Skeletal muscle satellite cell (primary cell): Measurements from ENCODE around the gene IDH3A.

ENCODE experiments used
- H3K27me3 ChIP-seq: 2 replicates; pipeline ENCODE4 v1.7.0; 2013; ENCODE audit warnings: low read length; ENCODE audit not compliant: control insufficient read depth, insufficient read depth
- H3K36me3 ChIP-seq: 2 replicates; pipeline ENCODE4 v1.7.0; 2013; ENCODE audit warnings: mild to moderate bottlenecking, control low read depth, low read length; ENCODE audit not compliant: insufficient read depth
- H3K4me1 ChIP-seq: 2 replicates; pipeline ENCODE4 v1.7.0; 2013; ENCODE audit warnings: low read length; ENCODE audit not compliant: control insufficient read depth, insufficient read depth
- H3K4me2 ChIP-seq: 2 replicates; pipeline ENCODE4 v1.7.0; 2013; ENCODE audit warnings: mild to moderate bottlenecking, low read length
- H3K4me3 ChIP-seq: 2 replicates; pipeline ENCODE4 v1.7.0; 2013; ENCODE audit warnings: low read length
- H3K9ac ChIP-seq: 2 replicates; pipeline ENCODE4 v1.7.0; 2013; ENCODE audit warnings: mild to moderate bottlenecking, low read depth, low read length, moderate library complexity
- H3K9me3 ChIP-seq: replicated peaks from 2 replicates; pipeline ENCODE4 v1.7.0; 2013; ENCODE audit warnings: mild to moderate bottlenecking, control low read depth, low read length

IDH3A gene

DNA sequence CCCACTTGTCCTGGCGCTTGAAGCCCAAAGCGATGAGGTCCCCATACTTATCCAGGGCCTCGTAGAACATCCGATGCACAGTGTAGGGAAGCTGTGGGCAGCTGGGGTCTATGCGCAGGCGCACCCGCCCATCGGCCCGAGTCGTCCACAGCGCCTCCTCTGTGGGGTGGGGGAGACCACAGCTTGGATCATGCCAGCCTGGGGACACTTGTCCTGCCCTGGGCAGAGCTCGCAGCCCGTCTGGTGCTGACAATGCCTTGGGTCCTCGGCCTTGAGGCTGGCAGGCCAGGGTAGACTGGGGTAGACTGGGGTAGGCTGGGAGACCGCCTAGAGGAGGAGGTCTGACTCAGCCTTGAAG, 45.4 kb downstream of the IDH3A start:
- no peak overlapping the region for H3K4me3 ChIP-seq
- H3K4me2 ChIP-seq, result no peak overlapping the region
- no peaks in the 10 kb centered on the region for H3K4me1 ChIP-seq
- peaks cover 3% of the 10 kb centered on the region for H3K9me3 ChIP-seq
- peaks cover 31% of the 10 kb centered on the region for H3K27me3 ChIP-seq
- no peak overlapping the region for H3K9ac ChIP-seq
- H3K36me3 ChIP-seq, result no peaks in the 10 kb centered on the region

DNA sequence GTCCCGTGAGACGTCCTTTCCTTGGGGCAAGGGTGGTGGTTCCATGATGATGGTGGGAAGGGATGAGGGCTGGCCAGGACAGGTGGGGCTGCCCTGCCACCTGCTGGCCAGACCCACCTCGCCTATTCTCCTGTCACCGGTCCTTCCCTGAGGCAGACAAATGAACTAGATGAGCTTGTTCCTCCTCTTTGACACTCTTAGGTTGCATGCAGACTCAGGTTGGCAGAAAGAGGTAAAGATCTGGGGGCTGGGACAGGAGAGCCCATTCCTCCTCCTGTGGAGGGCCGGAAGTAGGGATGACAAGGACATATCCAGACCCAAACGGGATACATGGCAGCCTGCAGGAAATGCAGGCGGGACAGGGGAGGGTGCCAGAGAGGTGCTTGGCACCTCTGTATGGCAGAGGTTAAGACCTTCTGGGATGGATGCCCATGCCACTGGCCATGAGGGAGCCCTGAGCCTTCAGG, 46.6 kb downstream of the IDH3A start:
- H3K4me2 ChIP-seq, result no peak overlapping the region
- H3K4me1 ChIP-seq, result no peaks in the 10 kb centered on the region
- H3K4me3 ChIP-seq, result no peak overlapping the region
- H3K27me3 ChIP-seq, result peaks cover 31% of the 10 kb centered on the region
- no peak overlapping the region for H3K9ac ChIP-seq
- H3K9me3 ChIP-seq, result peaks cover under 1% of the 10 kb centered on the region
- H3K36me3 ChIP-seq, result no peaks in the 10 kb centered on the region

DNA sequence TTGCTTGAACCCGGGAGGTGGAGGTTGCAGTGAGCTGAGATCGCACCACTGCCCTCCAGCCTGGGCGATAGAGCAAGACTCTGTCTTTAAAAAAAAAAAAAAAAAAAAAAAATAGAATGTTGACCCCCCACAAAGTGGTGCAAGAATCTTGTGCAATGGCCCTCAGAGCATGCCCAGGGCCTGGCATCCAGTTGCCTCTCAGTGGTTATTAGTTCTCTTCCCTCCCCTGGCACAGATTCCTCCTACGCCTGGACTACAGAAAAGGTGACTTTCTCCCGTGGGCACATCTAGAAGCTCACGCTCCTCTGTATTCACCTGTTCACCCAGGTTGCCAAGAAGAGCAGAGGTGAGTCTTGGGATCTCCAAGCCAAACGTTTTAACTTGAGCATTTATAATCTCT, 48.5 kb downstream of the IDH3A start:
- Histone ChIP-seq H3K27me3 (peaks cover 35% of the 10 kb centered on the region), H3K4me1 (no peaks in the 10 kb centered on the region)

DNA sequence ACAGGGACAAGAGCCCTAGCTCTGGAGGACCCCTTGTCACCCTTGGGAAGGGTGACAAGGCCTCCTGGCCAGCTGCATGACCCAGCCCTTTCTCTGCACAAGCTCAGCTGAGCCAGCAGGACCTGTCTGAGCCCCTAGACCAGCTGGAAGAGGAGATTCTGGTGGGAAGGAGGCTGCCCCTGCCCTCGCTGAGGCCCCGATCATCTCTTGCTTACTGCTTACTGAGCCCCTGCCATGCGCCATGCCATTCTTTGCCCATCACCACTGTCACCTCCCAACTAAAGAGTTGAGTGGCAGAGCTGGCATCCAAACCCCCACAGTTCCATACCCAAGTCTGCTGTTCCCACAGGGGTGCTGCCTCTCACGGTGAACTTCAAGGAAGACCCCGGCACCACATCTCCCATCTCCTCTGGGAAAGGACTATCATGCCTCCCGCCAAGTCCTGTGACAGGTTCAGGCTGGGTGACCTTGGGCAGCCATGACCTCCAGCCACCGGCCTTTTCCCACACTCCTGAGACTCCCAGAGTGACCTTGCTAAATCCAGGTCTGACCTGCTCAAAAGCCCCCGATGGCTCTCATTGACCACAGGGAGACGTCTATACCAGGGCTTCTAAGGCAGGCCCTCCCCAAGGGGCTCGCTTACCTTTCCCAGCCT, 51.2 kb downstream of the IDH3A start:
- no peak overlapping the region for H3K4me2 ChIP-seq
- H3K36me3 ChIP-seq, result no peaks in the 10 kb centered on the region
- no peaks in the 10 kb centered on the region for H3K9me3 ChIP-seq
- H3K4me1 ChIP-seq, result peaks cover 9% of the 10 kb centered on the region
- no peak overlapping the region for H3K9ac ChIP-seq
- no peak overlapping the region for H3K4me3 ChIP-seq
- H3K27me3 ChIP-seq, result peaks cover 42% of the 10 kb centered on the region

More for the DNA sequence above, 48.5 kb downstream of the IDH3A start:
- no peak overlapping the region for H3K4me3 ChIP-seq
- no peak overlapping the region for H3K9ac ChIP-seq
- H3K9me3 ChIP-seq, result no peaks in the 10 kb centered on the region
- no peaks in the 10 kb centered on the region for H3K36me3 ChIP-seq
- H3K4me2 ChIP-seq, result no peak overlapping the region

DNA sequence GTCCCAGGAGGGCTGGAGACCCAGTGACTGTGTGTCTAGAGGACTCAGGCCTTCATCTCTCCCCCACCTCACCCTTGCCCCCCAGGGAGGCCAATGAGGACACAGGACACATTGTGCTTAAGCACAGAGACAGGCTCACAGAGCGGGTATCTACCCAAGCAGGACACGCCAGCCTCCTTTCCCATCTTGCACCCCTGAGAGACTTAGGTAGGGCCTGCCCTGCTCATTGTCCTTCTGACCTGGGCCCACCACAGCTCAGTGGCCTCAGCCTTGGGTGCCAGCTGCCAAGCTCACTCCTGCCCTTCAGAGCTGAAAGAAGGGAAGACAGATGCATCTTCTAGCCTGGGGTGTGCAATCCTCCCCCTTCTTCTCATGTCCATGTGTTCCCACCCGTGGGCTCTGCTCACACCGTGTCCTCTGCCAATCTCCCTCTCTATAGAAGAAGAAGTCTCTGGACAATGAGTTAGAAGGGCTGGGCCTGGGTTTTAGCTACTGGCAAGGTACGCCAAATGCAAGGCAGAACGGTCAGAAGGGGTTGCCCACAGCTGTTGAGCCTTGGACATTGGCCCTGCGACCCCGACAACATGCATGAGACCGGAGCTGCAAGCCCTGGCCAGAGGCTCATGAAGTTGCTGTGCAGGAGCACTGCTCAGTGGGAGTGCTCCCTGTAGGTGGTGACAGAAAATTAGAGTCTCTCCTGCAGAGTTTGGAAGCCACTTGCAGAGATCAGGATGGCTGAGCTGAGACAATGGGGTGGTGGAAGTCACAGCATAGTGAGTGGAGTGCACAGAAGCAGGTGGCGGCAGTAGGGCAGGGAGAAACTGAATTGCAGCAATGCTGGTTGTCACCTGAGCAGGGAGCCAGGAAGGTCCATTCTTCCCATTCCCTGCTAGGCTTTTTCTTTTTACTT, 52.4 kb downstream of the IDH3A start:
- no peak overlapping the region for H3K4me2 ChIP-seq
- no peak overlapping the region for H3K9ac ChIP-seq
- H3K27me3 ChIP-seq, result peaks cover 33% of the 10 kb centered on the region
- H3K4me1 ChIP-seq, result peaks cover 17% of the 10 kb centered on the region
- no peaks in the 10 kb centered on the region for H3K36me3 ChIP-seq
- no peaks in the 10 kb centered on the region for H3K9me3 ChIP-seq
- no peak overlapping the region for H3K4me3 ChIP-seq

DNA sequence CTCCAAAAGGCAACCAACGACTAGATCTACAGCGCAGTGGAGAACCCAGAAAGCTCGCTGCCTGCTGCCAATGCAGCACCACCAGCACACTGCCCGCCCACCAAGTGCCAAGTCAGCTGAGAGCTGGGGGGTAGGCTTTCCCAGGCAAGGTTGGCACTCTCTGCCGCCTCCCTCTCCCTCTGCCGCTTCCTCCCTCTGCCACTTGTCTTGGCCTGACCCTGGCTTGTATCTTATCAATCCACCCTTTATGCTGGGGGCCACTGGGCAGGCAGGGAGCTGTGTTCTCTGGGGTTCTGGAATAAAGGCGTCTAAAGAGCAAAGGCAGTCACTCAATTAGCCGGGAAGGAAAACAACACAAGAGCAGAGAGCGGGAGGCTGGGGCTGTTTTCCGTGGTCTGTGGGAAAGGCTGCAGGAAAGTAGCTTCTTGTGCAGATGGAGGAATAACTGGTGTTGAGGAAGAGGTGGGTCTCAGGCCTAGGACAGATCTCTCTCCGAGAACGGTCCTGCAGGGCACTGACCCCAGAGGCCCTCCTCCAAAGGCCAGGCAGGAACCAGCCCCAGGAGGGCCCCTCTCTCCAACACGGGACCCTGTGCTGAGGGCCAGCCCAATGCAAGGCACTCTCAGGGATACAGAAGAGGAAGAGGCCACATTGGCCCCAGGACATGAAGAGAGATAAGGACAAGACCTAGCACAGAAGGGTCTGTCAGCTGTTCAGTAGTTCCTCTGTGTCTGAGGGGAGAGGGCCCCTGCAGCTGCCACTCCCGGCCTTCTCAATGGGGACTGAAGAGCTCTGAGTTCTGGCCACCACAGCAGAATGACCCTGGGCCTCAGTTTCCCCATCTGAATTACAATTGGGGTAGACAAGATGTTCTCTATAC, 54.4 kb downstream of the IDH3A start:
- H3K4me2 ChIP-seq, result no peak overlapping the region
- no peaks in the 10 kb centered on the region for H3K9me3 ChIP-seq
- no peak overlapping the region for H3K9ac ChIP-seq
- H3K4me3 ChIP-seq, result no peak overlapping the region
- peaks cover 24% of the 10 kb centered on the region for H3K4me1 ChIP-seq
- H3K27me3 ChIP-seq, result peaks cover 30% of the 10 kb centered on the region
- H3K36me3 ChIP-seq, result no peaks in the 10 kb centered on the region

DNA sequence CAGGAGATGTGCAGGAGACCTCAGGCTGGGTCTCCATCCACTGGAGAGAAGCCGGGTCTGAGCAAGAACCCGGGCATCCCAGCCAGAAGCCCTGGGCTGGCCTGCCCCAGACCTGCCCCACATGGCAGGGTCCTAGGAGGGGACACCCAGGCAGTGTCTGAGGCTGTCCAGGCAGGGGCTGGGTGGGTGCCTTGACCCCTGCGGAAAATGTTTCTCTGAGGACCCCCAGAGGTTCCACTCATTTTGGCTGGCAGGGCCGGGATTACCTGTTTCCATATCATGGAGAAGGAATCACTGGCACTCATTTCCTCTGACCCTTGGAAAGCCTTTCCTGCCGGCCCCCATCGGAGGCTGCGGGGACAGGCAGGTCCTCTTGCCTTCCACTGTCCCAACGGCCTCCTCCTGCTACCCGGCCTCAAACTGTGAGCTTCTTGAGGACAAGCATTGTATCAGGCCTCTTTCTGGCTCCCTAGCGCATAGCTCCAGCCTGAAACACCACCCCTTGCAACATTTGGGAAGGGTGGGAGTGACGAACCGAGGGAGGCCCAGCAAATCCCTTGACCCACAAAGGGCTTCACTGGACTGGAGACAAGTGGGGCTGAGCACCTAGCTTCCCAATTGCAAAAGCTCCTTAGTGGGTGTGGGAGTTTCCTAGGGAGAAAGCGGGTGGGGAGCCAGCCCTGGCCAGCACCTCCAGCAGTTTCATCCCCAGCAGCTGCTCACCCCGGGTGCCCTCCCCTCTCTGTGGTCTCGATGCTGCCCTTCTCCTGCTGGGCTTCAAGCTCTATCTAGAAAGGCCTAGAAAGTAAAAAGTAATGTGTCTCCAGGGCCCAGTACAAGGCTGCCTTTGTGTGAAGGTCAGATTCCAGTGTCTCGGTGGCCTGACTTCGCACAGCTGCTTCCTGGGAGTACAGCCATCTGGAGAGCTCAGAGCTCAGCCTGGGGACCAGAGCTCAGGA, 55.5 kb downstream of the IDH3A start:
- Histone ChIP-seq H3K9ac (no peak overlapping the region), H3K27me3 (peaks cover 30% of the 10 kb centered on the region), H3K4me1 (peaks cover 24% of the 10 kb centered on the region), H3K9me3 (no peaks in the 10 kb centered on the region), H3K4me2 (no peak overlapping the region), H3K36me3 (no peaks in the 10 kb centered on the region), H3K4me3 (no peak overlapping the region)

DNA sequence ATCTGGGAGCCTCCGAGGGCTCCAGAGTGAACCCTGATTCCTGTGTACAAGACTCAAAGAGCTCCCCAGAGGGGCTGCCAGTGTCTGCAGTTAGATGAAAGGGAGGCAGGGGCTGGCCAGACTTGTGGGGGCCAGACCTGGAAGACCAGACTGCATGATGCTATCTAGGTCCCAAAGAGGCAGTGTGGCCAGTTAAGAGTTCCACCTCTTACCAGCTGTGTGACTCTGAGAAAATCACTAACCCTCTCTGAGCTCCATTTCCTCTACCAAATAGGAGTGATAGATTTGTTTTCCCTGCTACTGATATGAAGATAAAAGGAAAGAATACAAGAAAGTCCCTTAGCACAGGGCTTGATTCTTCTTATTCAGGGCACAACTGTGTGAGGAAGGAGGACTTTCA, 56.2 kb downstream of the IDH3A start:
- Histone ChIP-seq H3K27me3 (peaks cover 30% of the 10 kb centered on the region), H3K4me1 (peaks cover 28% of the 10 kb centered on the region), H3K9me3 (no peaks in the 10 kb centered on the region), H3K36me3 (no peaks in the 10 kb centered on the region), H3K4me2 (no peak overlapping the region), H3K9ac (no peak overlapping the region), H3K4me3 (no peak overlapping the region)

DNA sequence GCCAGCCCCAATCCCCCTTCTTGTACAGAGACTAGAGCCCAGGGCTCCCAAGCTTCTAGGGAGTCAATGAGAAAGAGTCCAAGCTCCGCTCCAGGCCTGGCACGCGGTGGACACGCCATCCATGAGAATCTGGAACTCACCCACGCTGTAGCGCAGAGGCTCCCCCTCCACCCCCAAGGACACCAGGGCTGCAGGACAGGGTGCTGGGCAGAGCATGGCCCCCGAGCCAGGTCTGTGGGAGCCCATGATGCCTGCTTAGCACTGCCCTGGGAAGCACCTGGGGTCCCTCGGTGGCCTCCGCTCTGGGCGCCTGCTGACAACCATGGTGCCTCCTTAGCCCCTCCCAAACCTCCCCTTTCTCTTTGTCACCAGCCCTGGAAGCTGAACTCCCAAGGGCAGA, 56.7 kb downstream of the IDH3A start:
- H3K9ac ChIP-seq, result no peak overlapping the region
- no peaks in the 10 kb centered on the region for H3K36me3 ChIP-seq
- no peak overlapping the region for H3K4me3 ChIP-seq
- no peaks in the 10 kb centered on the region for H3K9me3 ChIP-seq
- H3K27me3 ChIP-seq, result peaks cover 28% of the 10 kb centered on the region
- no peak overlapping the region for H3K4me2 ChIP-seq
- H3K4me1 ChIP-seq, result peaks cover 28% of the 10 kb centered on the region

DNA sequence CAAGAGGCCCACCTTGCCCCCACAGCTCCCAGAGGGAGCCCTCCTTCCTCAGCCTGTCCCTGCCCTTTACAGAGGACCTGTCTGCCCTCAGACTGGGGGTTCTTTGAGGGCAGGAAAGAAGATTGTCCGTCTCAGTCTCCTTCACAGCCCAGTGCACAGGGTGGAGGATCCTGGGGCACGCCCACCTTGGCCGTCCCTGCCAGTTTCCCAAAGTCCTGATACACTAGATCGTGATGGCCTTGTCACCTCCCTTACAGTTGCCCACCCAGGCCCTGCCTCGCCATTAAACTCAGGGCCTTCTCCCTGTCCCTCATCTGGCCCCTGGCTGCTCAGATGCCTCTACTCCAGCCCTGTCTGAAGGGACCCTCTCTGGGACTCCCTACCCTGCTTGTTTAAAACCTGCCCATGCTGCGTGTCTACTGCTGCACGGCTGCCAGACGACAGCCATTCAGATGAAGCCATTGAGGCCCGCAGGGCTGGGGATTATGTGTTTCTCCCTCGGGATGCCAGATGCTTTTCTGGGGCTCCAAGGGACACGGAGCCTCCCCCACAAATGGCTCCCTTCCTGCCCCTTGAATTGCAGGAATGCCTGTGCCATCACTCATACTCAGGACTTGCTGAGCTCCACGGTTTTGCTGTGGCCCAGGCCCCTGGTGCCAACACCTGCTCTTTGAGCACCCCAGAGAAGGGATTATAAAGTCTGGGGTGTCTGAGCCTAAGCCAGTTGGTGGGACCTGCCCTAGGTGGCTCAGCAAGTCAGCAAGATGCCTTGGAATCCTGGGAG, 57.4 kb downstream of the IDH3A start:
- no peak overlapping the region for H3K4me3 ChIP-seq
- no peak overlapping the region for H3K9ac ChIP-seq
- no peaks in the 10 kb centered on the region for H3K36me3 ChIP-seq
- H3K9me3 ChIP-seq, result no peaks in the 10 kb centered on the region
- peak overlapping the region; percentile 13 for H3K4me2 ChIP-seq
- H3K27me3 ChIP-seq, result peaks cover 22% of the 10 kb centered on the region
- peaks cover 28% of the 10 kb centered on the region for H3K4me1 ChIP-seq
